Endothelial cell of umbilical vein (primary cell): ENCODE measurements around the gene ARHGEF17. TPM values are rescaled to one million over a fixed set of nuclear protein-coding genes. Genes with fewer than 3 reads are reported as not detected.

ENCODE experiments used
- BruUV-seq: library from RNA; stranded (reverse); fragments of 400-500 nt; replicated peaks from 2 replicates; lab custom pipeline; 2021; lab: Mats Ljungman, UMichigan
- CTCF ChIA-PET: fragments of 300-600, 350-600 bp; sonication (Branson Sonifier 250); formaldehyde crosslinking; loops from one replicate; lab custom pipeline; 2021; ENCODE audit warnings: antibody characterized with exemption, inconsistent platforms; lab: Charles Lee
- POLR2A ChIA-PET: fragments of 300-600, 350-600 bp; sonication (Branson Sonifier 250); formaldehyde crosslinking; loops from one replicate; lab custom pipeline; 2021; ENCODE audit warnings: antibody characterized with exemption, inconsistent platforms; lab: Charles Lee
- DNase-seq: peaks from one replicate; pipeline ENCODE4 v3.0.0-alpha.2; 2011; ENCODE audit warnings: low read depth, low spot score
- FAIRE-seq: peaks from 2 replicates; lab custom pipeline; 2011; peaks lifted over from hg19 to GRCh38; lab: Jason Lieb, UNC
- H2AFZ ChIP-seq: 2 replicates; pipeline ENCODE4 v1.6.0; 2012; ENCODE audit warnings: low read depth, low read length, control low read depth, inconsistent platforms
- H3K27ac ChIP-seq: 2 replicates; pipeline ENCODE4 v1.5.1; 2011; ENCODE audit warnings: low read depth, mild to moderate bottlenecking, control low read depth, low read length, moderate library complexity; ENCODE audit not compliant: insufficient read depth
- H3K27me3 ChIP-seq, 2 experiments: 2 replicates each; pipeline versions ENCODE4 v1.6.0 to v1.6.1; 2011; ENCODE audit warnings: low read length in 2 of 2, mixed read lengths in 1 of 2; ENCODE audit not compliant: control insufficient read depth in 2 of 2, insufficient read depth in 2 of 2
- H3K36me3 ChIP-seq, 2 experiments: 2 replicates in 1 of 2; 3 replicates in 1 of 2; pipeline ENCODE4 v1.5.1; 2011; ENCODE audit warnings: low read length in 2 of 2, mild to moderate bottlenecking in 1 of 2, moderate library complexity in 1 of 2; ENCODE audit not compliant: control insufficient read depth in 2 of 2, insufficient read depth in 2 of 2; ENCODE audit errors: extremely low read depth in 1 of 2
- H3K4me1 ChIP-seq: 3 replicates; pipeline ENCODE4 v1.5.1; 2011; ENCODE audit warnings: mild to moderate bottlenecking, low read length; ENCODE audit not compliant: control insufficient read depth, insufficient read depth; ENCODE audit errors: extremely low read depth
- H3K4me2 ChIP-seq: 2 replicates; pipeline ENCODE4 v1.6.1; 2011; ENCODE audit warnings: low read length, control low read depth, mixed read lengths; ENCODE audit not compliant: insufficient read depth
- H3K4me3 ChIP-seq, 3 experiments: fragments of 200-600 bp in 1 of 3; sonication (generic), shearing (Covaris generic) in 1 of 3; replicated peaks in 1 of 3; 2 replicates each; pipeline ENCODE4 v1.5.1; 2011 to 2016; ENCODE audit warnings: control low read depth in 3 of 3, low read length in 3 of 3, mild to moderate bottlenecking in 2 of 3, inconsistent platforms in 1 of 3, low read depth in 1 of 3, moderate library complexity in 1 of 3; ENCODE audit not compliant: insufficient read depth in 1 of 3
- H3K79me2 ChIP-seq: 2 replicates; pipeline ENCODE4 v1.6.0; 2012; ENCODE audit warnings: low read length, inconsistent platforms; ENCODE audit not compliant: control insufficient read depth, insufficient read depth
- H3K9ac ChIP-seq: replicated peaks from 2 replicates; pipeline ENCODE3; 2011; ENCODE audit warnings: low read length, control low read depth; ENCODE audit not compliant: insufficient read depth; ENCODE audit errors: extremely low read depth
- H3K9me1 ChIP-seq: replicated peaks from 3 replicates; pipeline ENCODE4 v1.6.0; 2011; ENCODE audit warnings: mild to moderate bottlenecking, low read length; ENCODE audit not compliant: control insufficient read depth, insufficient read depth; ENCODE audit errors: extremely low read depth
- H3K9me3 ChIP-seq: replicated peaks from 2 replicates; pipeline ENCODE4 v1.5.1; 2012; ENCODE audit warnings: low read length, inconsistent platforms; ENCODE audit not compliant: control insufficient read depth, insufficient read depth
- H4K20me1 ChIP-seq: replicated peaks from 2 replicates; pipeline ENCODE3; 2011; ENCODE audit warnings: mild to moderate bottlenecking, low read length; ENCODE audit not compliant: control insufficient read depth, insufficient read depth; ENCODE audit errors: extremely low read depth
- CTCF ChIP-seq, 2 donors: IDR thresholded peaks; 1 replicate in 1 of 2; 2 replicates in 1 of 2; pipeline ENCODE4 v1.5.1; 2011; ENCODE audit warnings: low read length in 2 of 2, mild to moderate bottlenecking in 2 of 2, moderate library complexity in 2 of 2, control low read depth in 1 of 2, inconsistent platforms in 1 of 2, low read depth in 1 of 2; ENCODE audit not compliant: insufficient read depth in 1 of 2; ENCODE audit errors: extremely low read depth in 1 of 2
- EZH2 ChIP-seq: IDR thresholded peaks from 2 replicates; pipeline ENCODE4 v1.6.1; 2012; ENCODE audit warnings: borderline replicate concordance, low read depth, mild to moderate bottlenecking, moderate library complexity, low read length, inconsistent platforms; ENCODE audit not compliant: severe bottlenecking
- FOS ChIP-seq: IDR thresholded peaks from 2 replicates; pipeline ENCODE4 v1.6.1; 2011; ENCODE audit warnings: mild to moderate bottlenecking, low read length, moderate library complexity, borderline replicate concordance; ENCODE audit not compliant: insufficient read depth
- GATA2 ChIP-seq: IDR thresholded peaks from 2 replicates; pipeline ENCODE4 v1.7.0; 2011; ENCODE audit warnings: low read depth, mild to moderate bottlenecking, moderate library complexity, mixed read lengths, low read length; ENCODE audit not compliant: insufficient read length, insufficient read depth
- JUN ChIP-seq: IDR thresholded peaks from 2 replicates; pipeline ENCODE4 v1.6.1; 2011; ENCODE audit warnings: borderline replicate concordance, low read depth; ENCODE audit not compliant: insufficient read length, insufficient read depth
- MAX ChIP-seq: IDR thresholded peaks from 2 replicates; pipeline ENCODE4 v1.6.1; 2011; ENCODE audit not compliant: insufficient read depth, insufficient read length
- MYC ChIP-seq: IDR thresholded peaks from one replicate; pipeline ENCODE4 v1.6.1; 2011; ENCODE audit warnings: mild to moderate bottlenecking, low read depth, low read length
- POLR2A ChIP-seq: IDR thresholded peaks from 2 replicates; pipeline ENCODE4 v1.6.1; 2012; ENCODE audit warnings: low read depth, mild to moderate bottlenecking, control low read depth, low read length
- POLR2AphosphoS5 ChIP-seq: IDR thresholded peaks from 2 replicates; pipeline ENCODE4 v1.6.1; 2012; ENCODE audit warnings: low read depth, mild to moderate bottlenecking, control low read depth, low read length, moderate library complexity; ENCODE audit not compliant: insufficient read depth
- dilution Hi-C: fragments of 300-500 bp; cut with MboI; formaldehyde crosslinking; loops from one replicate; pipeline ENCODE4 v1.15.0; 2019; ENCODE audit warnings: low sequenced_read_pairs; ENCODE audit not compliant: extremely low pct_ligation_motif_present
- intact Hi-C: fragments of 100-400 bp; cut with micrococcal nuclease; formaldehyde crosslinking; loops from one replicate; pipeline ENCODE4 v1.10.0; 2022
- polyA plus RNA-seq, 4 experiments: library from polyadenylated mRNA; depleted of rRNA in 3 of 4; stranded (reverse) in 3 of 4; unstranded in 1 of 4; fragments of >200 nt; gene quantifications; 2 replicates each; pipeline versions ENCODE4 v1.2.1 to v1.2.3, GENCODE V29; 2011 to 2012; ENCODE audit warnings: missing spikeins in 1 of 4
- total RNA-seq: library from RNA; stranded (reverse); gene quantifications from 2 replicates; pipeline ENCODE4 v1.2.3, GENCODE V29; 2021

ARHGEF17 gene
- total and polyA plus RNA-seq, 2 donors (not counting 3 experiments of a cell fraction or from before 2014, with no cell fraction given): 74.9 to 89.9 TPM

GRCh38 chr11:73384872-73385689 is 77.0 kb downstream of the ARHGEF17 start:
- H3K79me2 ChIP-seq: peaks cover 80% of the 10 kb centered on the region
- CTCF ChIA-PET: interaction anchor here (0.9 to 3.6 kb wide), 9 partner anchors 8 to 276 kb away, joined by 3 to 38 read pairs (median 3); no protein-coding TSS in a partner anchor
- peak overlapping the region; percentile 43 for H3K27ac ChIP-seq
- H3K27me3 ChIP-seq: no peaks in the 10 kb centered on the region
- BruUV-seq: no TSS peak
- H3K4me2 ChIP-seq: no peak overlapping the region
- TF ChIP-seq JUN (no peak), MAX (no peak), MYC (no peak), EZH2 (no peak), POLR2AphosphoS5 (no peak), CTCF (IDR thresholded peaks at IDR 0.05; ENCODE audit: extremely low read depth in 1 of 2, insufficient read depth in 1 of 2, low read depth in 1 of 2, low read length in 2 of 2) (no peak), POLR2A (no peak), FOS (no peak), GATA2 (no peak)
- no peaks in the 10 kb centered on the region for H3K9me1 ChIP-seq
- no peak overlapping the region for H2AFZ ChIP-seq
- dilution Hi-C loops: no loop called here
- H3K9me3 ChIP-seq: no peaks in the 10 kb centered on the region
- no peak overlapping the region for H3K9ac ChIP-seq
- intact Hi-C loops: loop anchor here (1.0 kb wide), 1 partner anchor 9 kb away; the partner anchor contains the start of gene RELT
- no peak overlapping the region for H3K4me3 ChIP-seq
- no peaks in the 10 kb centered on the region for H4K20me1 ChIP-seq
- POLR2A ChIA-PET: no interaction called here
- peak; percentile 53 for DNase-seq
- H3K36me3 ChIP-seq: no peaks in the 10 kb centered on the region
- no peak for FAIRE-seq
- H3K4me1 ChIP-seq: peaks cover 25% of the 10 kb centered on the region
